Parathyroid adenoma (tissue), 2 donors: Measurements from ENCODE around the gene TNFRSF19.

ENCODE experiments used
- H2AFZ ChIP-seq: fragments of 300-600 bp; sonication (generic); one replicate; pipeline ENCODE4 v1.7.0; 2017; ENCODE audit warnings: antibody characterized with exemption, mild to moderate bottlenecking
- H3K27ac ChIP-seq: fragments of 300-600 bp; sonication (generic); one replicate; pipeline ENCODE4 v1.7.0; 2017
- H3K27me3 ChIP-seq: fragments of 300-600 bp; sonication (generic); one replicate; pipeline ENCODE4 v1.7.0; 2017; ENCODE audit warnings: low read length; ENCODE audit not compliant: control insufficient read depth, insufficient read depth
- H3K36me3 ChIP-seq: fragments of 300-600 bp; sonication (generic); one replicate; pipeline ENCODE4 v1.7.0; 2017; ENCODE audit warnings: low read length; ENCODE audit not compliant: control insufficient read depth, insufficient read depth
- H3K4me1 ChIP-seq: fragments of 300-600 bp; sonication (generic); one replicate; pipeline ENCODE4 v1.7.0; 2017; ENCODE audit warnings: control low read depth
- H3K4me2 ChIP-seq: fragments of 300-600 bp; sonication (generic); one replicate; pipeline ENCODE4 v1.7.0; 2017; ENCODE audit warnings: low read length
- H3K4me3 ChIP-seq: fragments of 300-600 bp; sonication (generic); one replicate; pipeline ENCODE4 v1.7.0; 2017; ENCODE audit warnings: low read depth, low read length
- H3K79me2 ChIP-seq: fragments of 300-600 bp; sonication (generic); one replicate; pipeline ENCODE4 v1.7.0; 2017; ENCODE audit warnings: control low read depth
- H3K9ac ChIP-seq: fragments of 300-600 bp; sonication (generic); one replicate; pipeline ENCODE4 v1.7.0; 2017; ENCODE audit warnings: mild to moderate bottlenecking
- H3K9me3 ChIP-seq: fragments of 300-600 bp; sonication (generic); one replicate; pipeline ENCODE4 v1.7.0; 2017; ENCODE audit warnings: low read length; ENCODE audit not compliant: control insufficient read depth
- CTCF ChIP-seq: fragments of 300-600 bp; sonication (generic); IDR thresholded peaks from one replicate; pipeline ENCODE4 v1.7.0; 2017; ENCODE audit warnings: antibody characterized with exemption, mild to moderate bottlenecking
- donor health status: primary hyperparathyroidism.

The TNFRSF19 gene

GRCh38 chr13:23617551-23618024 lies 47.4 kb downstream of the TNFRSF19 start:
- H3K27me3 ChIP-seq, result no peaks in the 10 kb centered on the region
- no peaks in the 10 kb centered on the region for H3K4me1 ChIP-seq
- no peaks in the 10 kb centered on the region for H3K36me3 ChIP-seq
- H3K9ac ChIP-seq, result no peak overlapping the region
- TF ChIP-seq CTCF, result no peak
- H3K4me3 ChIP-seq, result no peak overlapping the region
- no peak overlapping the region for H3K27ac ChIP-seq
- H3K79me2 ChIP-seq, result no peaks in the 10 kb centered on the region
- no peak overlapping the region for H2AFZ ChIP-seq
- H3K9me3 ChIP-seq, result no peaks in the 10 kb centered on the region
- no peak overlapping the region for H3K4me2 ChIP-seq

DNA sequence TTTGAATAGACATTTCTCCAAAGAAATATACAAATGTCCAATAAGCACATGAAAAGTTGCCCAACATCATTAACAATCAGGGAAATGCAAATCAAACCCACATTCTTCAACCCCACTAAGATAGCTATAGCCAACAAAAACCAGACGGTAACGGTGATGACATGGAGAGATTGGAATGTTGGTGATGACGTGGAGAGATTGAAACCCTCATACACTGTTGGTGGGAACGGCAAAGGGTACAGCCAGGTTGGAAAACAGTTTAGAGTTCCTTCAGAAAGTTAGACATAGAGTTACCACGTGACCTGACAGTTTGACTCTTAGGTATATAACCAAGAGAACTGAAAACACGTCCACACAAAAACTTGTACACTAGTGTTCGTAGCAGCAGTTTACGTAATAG lies 48.1 kb downstream of the TNFRSF19 start:
- Histone ChIP-seq H3K36me3 (no peaks in the 10 kb centered on the region), H3K4me1 (no peaks in the 10 kb centered on the region), H3K9me3 (no peaks in the 10 kb centered on the region), H3K4me3 (no peak overlapping the region), H3K27ac (no peak overlapping the region), H3K9ac (no peak overlapping the region), H2AFZ (no peak overlapping the region), H3K4me2 (no peak overlapping the region), H3K79me2 (no peaks in the 10 kb centered on the region), H3K27me3 (no peaks in the 10 kb centered on the region)
- TF ChIP-seq CTCF, result no peak

- no peak for TF ChIP-seq CTCF
- no peak overlapping the region for H3K4me3 ChIP-seq
- H3K9me3 ChIP-seq, result no peaks in the 10 kb centered on the region
- no peaks in the 10 kb centered on the region for H3K36me3 ChIP-seq
- H3K4me2 ChIP-seq, result no peak overlapping the region
- H3K4me1 ChIP-seq, result no peaks in the 10 kb centered on the region
- no peak overlapping the region for H3K27ac ChIP-seq
- no peak overlapping the region for H3K9ac ChIP-seq
- no peak overlapping the region for H2AFZ ChIP-seq
- no peaks in the 10 kb centered on the region for H3K27me3 ChIP-seq
- no peaks in the 10 kb centered on the region for H3K79me2 ChIP-seq
These were observed 49.0 kb downstream of the TNFRSF19 start for GRCh38 chr13:23619068-23619855.

DNA sequence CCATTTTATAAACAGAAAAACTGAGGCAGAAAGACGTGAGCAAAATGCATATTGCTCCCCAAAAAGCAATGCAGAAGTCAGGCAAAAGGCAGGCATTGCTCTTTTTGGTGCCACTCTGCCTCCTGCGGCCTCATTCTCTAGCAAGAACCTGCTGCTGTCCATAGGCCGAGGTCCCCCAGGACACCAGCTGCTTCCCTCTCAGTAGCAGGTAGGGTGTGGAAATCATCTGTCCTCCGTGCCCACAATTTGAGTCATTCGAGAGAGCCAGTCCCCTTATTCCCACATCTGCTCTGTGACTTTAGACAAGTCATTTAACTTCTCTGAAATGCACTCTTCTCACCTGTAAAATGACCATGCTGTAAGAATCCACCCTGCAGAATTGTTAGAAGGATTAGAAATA lies 50.0 kb downstream of the TNFRSF19 start:
- TF ChIP-seq CTCF, result no peak
- Histone ChIP-seq H2AFZ (no peak overlapping the region), H3K79me2 (no peaks in the 10 kb centered on the region), H3K27ac (no peak overlapping the region), H3K9me3 (no peaks in the 10 kb centered on the region), H3K4me2 (no peak overlapping the region), H3K36me3 (no peaks in the 10 kb centered on the region), H3K9ac (no peak overlapping the region), H3K4me1 (no peaks in the 10 kb centered on the region), H3K27me3 (no peaks in the 10 kb centered on the region), H3K4me3 (no peak overlapping the region)
